HepG2 (cell line): ENCODE results near the gene KRT10. TPM values are rescaled to one million over a fixed set of nuclear protein-coding genes. Genes with fewer than 3 reads are reported as not detected.
A peak's percentile ranks its signal among the peaks of the same experiment; 100 is the strongest.

ENCODE experiments used
- FOSL2 ChIP-seq: sonication (generic); formaldehyde crosslinking; IDR thresholded peaks from 2 replicates; pipeline ENCODE4 v1.4.0; 2020; ENCODE audit warnings: missing genetic modification reagents
- HDAC2 ChIP-seq: sonication (generic); formaldehyde crosslinking; IDR thresholded peaks from 2 replicates; pipeline ENCODE4 v1.4.0; 2020; ENCODE audit warnings: missing genetic modification reagents
- HMGXB4 ChIP-seq, 2 experiments: sonication (generic) in 1 of 2; formaldehyde crosslinking in 1 of 2; IDR thresholded peaks; 2 replicates each; pipeline versions ENCODE4 v1.4.0 to v1.6.1; 2018 to 2020; ENCODE audit warnings: missing genetic modification reagents in 2 of 2, borderline replicate concordance in 1 of 2, low read depth in 1 of 2, mild to moderate bottlenecking in 1 of 2, missing biosample characterization in 1 of 2
- KAT8 ChIP-seq: IDR thresholded peaks from 2 replicates; pipeline ENCODE4 v1.6.1; 2016; ENCODE audit warnings: missing genetic modification reagents, missing compliant biosample characterization
- KDM3A ChIP-seq: IDR thresholded peaks from 2 replicates; pipeline ENCODE4 v1.6.1; 2018; ENCODE audit warnings: low read depth, missing compliant biosample characterization
- MEF2D ChIP-seq: sonication (generic); formaldehyde crosslinking; IDR thresholded peaks from 2 replicates; pipeline ENCODE4 v1.5.1; 2020; ENCODE audit warnings: mild to moderate bottlenecking, missing genetic modification reagents
- MTF2 ChIP-seq: sonication (generic); formaldehyde crosslinking; IDR thresholded peaks from 2 replicates; pipeline ENCODE4 v1.5.0; 2020; ENCODE audit warnings: missing genetic modification reagents, borderline replicate concordance
- NR2F2 ChIP-seq: IDR thresholded peaks from 2 replicates; pipeline ENCODE4 v1.6.1; 2012; ENCODE audit warnings: low read depth, inconsistent platforms, borderline replicate concordance
- POLR2G ChIP-seq: fragments of 200-400 bp; formaldehyde crosslinking; IDR thresholded peaks from 2 replicates; pipeline ENCODE4 v1.6.1; 2018; ENCODE audit warnings: mild to moderate bottlenecking, low read depth, low read length, moderate library complexity
- PRMT3 ChIP-seq: sonication (generic); formaldehyde crosslinking; IDR thresholded peaks from 2 replicates; pipeline ENCODE4 v1.8.1; 2022; ENCODE audit warnings: low read depth, mild to moderate bottlenecking, moderate library complexity, missing genetic modification reagents, borderline replicate concordance
- SP1 ChIP-seq, 2 experiments: fragments of 450-650 bp in 1 of 2; sonication (generic) in 1 of 2; formaldehyde crosslinking in 1 of 2; IDR thresholded peaks; 2 replicates each; pipeline versions ENCODE4 v1.4.0 to v1.6.1; 2016 to 2020; ENCODE audit warnings: missing genetic modification reagents in 1 of 2
- SRSF1 ChIP-seq: fragments of 200-400 bp; formaldehyde crosslinking; optimal IDR thresholded peaks from 2 replicates; pipeline ENCODE3; 2017; ENCODE audit warnings: mild to moderate bottlenecking, low read depth, low read length, moderate library complexity
- TARDBP ChIP-seq: sonication (generic); formaldehyde crosslinking; IDR thresholded peaks from 2 replicates; pipeline ENCODE4 v1.8.0; 2022; ENCODE audit warnings: mild to moderate bottlenecking, missing genetic modification reagents
- TEAD3 ChIP-seq: optimal IDR thresholded peaks from 2 replicates; pipeline ENCODE3; 2016; ENCODE audit warnings: borderline replicate concordance
- ZBED4 ChIP-seq: sonication (generic); formaldehyde crosslinking; IDR thresholded peaks from 2 replicates; pipeline ENCODE4 v1.4.0; 2020; ENCODE audit warnings: missing genetic modification reagents, borderline replicate concordance
- ZBTB43 ChIP-seq: sonication (generic); formaldehyde crosslinking; conservative IDR thresholded peaks from 2 replicates; pipeline ENCODE4 v1.4.0; 2020; ENCODE audit warnings: missing genetic modification reagents
- ZGPAT ChIP-seq: IDR thresholded peaks from 2 replicates; pipeline ENCODE4 v1.6.1; 2016; ENCODE audit warnings: mild to moderate bottlenecking
- ZNF256 ChIP-seq: sonication (generic); formaldehyde crosslinking; conservative IDR thresholded peaks from 2 replicates; pipeline ENCODE4 v1.4.0; 2020; ENCODE audit warnings: missing genetic modification reagents
- ZNF329 ChIP-seq: sonication (generic); formaldehyde crosslinking; IDR thresholded peaks from 2 replicates; pipeline ENCODE4 v1.9.0; 2021; ENCODE audit warnings: low read depth, mild to moderate bottlenecking, missing genetic modification reagents
- ZNF501 ChIP-seq: sonication (generic); formaldehyde crosslinking; IDR thresholded peaks from 2 replicates; pipeline ENCODE4 v1.5.1; 2020; ENCODE audit warnings: mild to moderate bottlenecking, moderate library complexity, missing genetic modification reagents
- ZNF616 ChIP-seq: sonication (generic); formaldehyde crosslinking; IDR thresholded peaks from 2 replicates; pipeline ENCODE4 v1.5.0; 2020; ENCODE audit warnings: low read depth, mild to moderate bottlenecking, missing genetic modification reagents
- ZNF737 ChIP-seq: sonication (generic); formaldehyde crosslinking; IDR thresholded peaks from 2 replicates; pipeline ENCODE4 v1.5.0; 2020; ENCODE audit warnings: missing genetic modification reagents, mild to moderate bottlenecking, borderline replicate concordance
- polyA plus RNA-seq, 8 experiments: library from polyadenylated mRNA; depleted of rRNA in 3 of 8; stranded (reverse) in 7 of 8; unstranded in 1 of 8; fragments of >200 nt; fragmentation: Illumina TruSeq in 4 of 8; extraction: Trizol in 4 of 8; gene quantifications; 2 replicates each; pipeline versions ENCODE4 v1.2.1 to v1.2.3, GENCODE V29; 2011 to 2016; ENCODE audit warnings: low read depth in 4 of 8, missing spikeins in 1 of 8, mixed read lengths in 1 of 8; ENCODE audit not compliant: insufficient read depth in 1 of 8
- total RNA-seq, 5 experiments: library from RNA; depleted of rRNA; stranded (reverse); fragments of >200 nt; fragmentation: Illumina TruSeq; extraction: Trizol; gene quantifications; 2 replicates each; pipeline ENCODE4 v1.2.3, GENCODE V29; 2016; ENCODE audit warnings: low read depth in 1 of 5

KRT10 gene
- total and polyA plus RNA-seq, 2 of the 13 experiments (the other 11 are each of a cell fraction or from before 2014, with no cell fraction given) = 25.1 to 27.5 TPM

- peak; percentile 56 for TF ChIP-seq ZGPAT
- TF ChIP-seq FOSL2 = peak; percentile 59
- TF ChIP-seq POLR2G = no peak
- no peak for TF ChIP-seq ZNF256 (CRISPR knock-in tag)
- TF ChIP-seq PRMT3 (CRISPR knock-in tag) = no peak
- no peak for TF ChIP-seq SRSF1
- no peak for TF ChIP-seq ZNF329 (CRISPR knock-in tag)
- 0 out of 2 replicates have a peak, but pooled peaks have one; percentile 66 for TF ChIP-seq ZBED4 (CRISPR knock-in tag)
- TF ChIP-seq SP1 (IDR thresholded peaks at IDR 0.05) = no peak
- TF ChIP-seq SP1 (CRISPR knock-in tag; IDR thresholded peaks at IDR 0.05) = 0 out of 2 replicates have a peak, but pooled peaks have one; percentile 26
- TF ChIP-seq MTF2 = no peak
- TF ChIP-seq ZNF737 (CRISPR knock-in tag) = no peak
- no peak for TF ChIP-seq NR2F2
- 0 out of 2 replicates have a peak, but pooled peaks have one; percentile 25 for TF ChIP-seq ZBTB43 (CRISPR knock-in tag)
- peak; percentile 84 for TF ChIP-seq TEAD3 (CRISPR knock-in tag)
- no peak for TF ChIP-seq ZNF616 (CRISPR knock-in tag)
- 0 out of 2 replicates have a peak, but pooled peaks have one; percentile 45 for TF ChIP-seq KAT8 (CRISPR knock-in tag)
- TF ChIP-seq HMGXB4 (CRISPR knock-in tag; IDR thresholded peaks at IDR 0.05; ENCODE audit: borderline replicate concordance in 1 of 2, low read depth in 1 of 2) = peak; percentile 74 to 86
- TF ChIP-seq KDM3A = 0 out of 2 replicates have a peak, but pooled peaks have one; percentile 79
- TF ChIP-seq TARDBP (CRISPR knock-in tag) = 0 out of 2 replicates have a peak, but pooled peaks have one; percentile 28
- peak; percentile 71; the same call in 1 of the 2 replicates for TF ChIP-seq ZNF501 (CRISPR knock-in tag)
- peak; percentile 36; the same call in 1 of the 2 replicates for TF ChIP-seq HDAC2
- no peak for TF ChIP-seq MEF2D
Observed at GRCh38 chr17:40803617-40804082, 18.8 kb downstream of the KRT10 start (continued).
